Breast epithelium (tissue), 4 donors: ENCODE measurements around the gene SUFU. TPM values are rescaled to one million over a fixed set of nuclear protein-coding genes. Genes with fewer than 3 reads are reported as not detected.

Source experiments
- DNase-seq, 2 donors: peaks; one replicate each; pipeline ENCODE4 v3.0.0-alpha.2; 2019; ENCODE audit warnings: low spot score in 2 of 2
- H3K27ac ChIP-seq, 2 donors: fragments of 200-600 bp; sonication (generic) in 1 of 2; one replicate each; pipeline ENCODE4 v1.5.1; 2016 to 2019; ENCODE audit warnings: mild to moderate bottlenecking in 1 of 2
- H3K27me3 ChIP-seq, 2 donors: fragments of 200-600 bp; sonication (generic) in 1 of 2; one replicate each; pipeline versions ENCODE4 v1.5.1 to v1.6.0; 2017 to 2019; ENCODE audit warnings: control low read depth in 1 of 2, mild to moderate bottlenecking in 1 of 2
- H3K36me3 ChIP-seq: fragments of 200-600 bp; one replicate; pipeline ENCODE4 v1.5.1; 2019
- H3K4me1 ChIP-seq, 2 donors: fragments of 200-600 bp; sonication (generic); one replicate each; pipeline ENCODE4 v1.5.1; 2016 to 2019; ENCODE audit warnings: control low read depth in 1 of 2
- H3K4me3 ChIP-seq, 3 donors: fragments of 200-600 bp; sonication (generic); 1 replicate in 2 of 3; 2 replicates in 1 of 3; pipeline ENCODE4 v1.5.1; 2016 to 2019; ENCODE audit warnings: mild to moderate bottlenecking in 3 of 3, moderate library complexity in 2 of 3
- H3K9me3 ChIP-seq, 2 donors: fragments of 200-600 bp; sonication (generic) in 1 of 2; one replicate each; pipeline ENCODE4 v1.5.1; 2016 to 2019; ENCODE audit warnings: control low read depth in 1 of 2
- CTCF ChIP-seq, 3 donors: fragments of 450-650 bp; IDR thresholded peaks; one replicate each; pipeline ENCODE4 v1.5.1; 2016 to 2017; ENCODE audit warnings: antibody characterized with exemption in 3 of 3, mild to moderate bottlenecking in 3 of 3, moderate library complexity in 3 of 3
- POLR2A ChIP-seq: fragments of 450-650 bp; IDR thresholded peaks from one replicate; pipeline ENCODE4 v1.6.1; 2016; ENCODE audit warnings: antibody characterized with exemption, mild to moderate bottlenecking, moderate library complexity
- POLR2AphosphoS5 ChIP-seq, 3 donors: sonication (generic); formaldehyde crosslinking; IDR thresholded peaks; one replicate each; pipeline ENCODE4 v1.6.1; 2017; ENCODE audit warnings: antibody characterized with exemption in 3 of 3
- intact Hi-C: fragments of 100-400 bp; cut with DNase I; formaldehyde crosslinking; loops from one replicate; pipeline ENCODE4 v1.15.1; 2023; ENCODE audit warnings: low total_unique reads
- total RNA-seq, 3 donors: library from RNA; depleted of rRNA; stranded (reverse); fragments of >200 nt; gene quantifications; one replicate each; pipeline ENCODE4 v1.1.0, GENCODE V29; 2016

The SUFU gene
- total RNA-seq, 3 donors from 2014 or later, result 6.2 to 9.1 (median 8.6) TPM

- Histone ChIP-seq H3K4me1 (no peaks in the 10 kb centered on the region), H3K36me3 (no peaks in the 10 kb centered on the region), H3K27ac (no peak overlapping the region), H3K4me3 (no peak overlapping the region), H3K27me3 (no peaks in the 10 kb centered on the region), H3K9me3 (no peaks in the 10 kb centered on the region)
- intact Hi-C loops, result no loop called here
- DNase-seq, result no peak
- no peak for TF ChIP-seq POLR2AphosphoS5 (IDR thresholded peaks at IDR 0.05)
- TF ChIP-seq CTCF (IDR thresholded peaks at IDR 0.05), result no peak
- no peak for TF ChIP-seq POLR2A
These were observed 89.5 kb downstream of the SUFU start for GRCh38 chr10:102593074-102593803.

- no peak for TF ChIP-seq POLR2AphosphoS5 (IDR thresholded peaks at IDR 0.05)
- TF ChIP-seq CTCF (IDR thresholded peaks at IDR 0.05), result no peak
- no peak for TF ChIP-seq POLR2A
- intact Hi-C loops, result no loop called here
- Histone ChIP-seq H3K36me3 (no peaks in the 10 kb centered on the region), H3K27ac (no peak overlapping the region), H3K9me3 (no peaks in the 10 kb centered on the region), H3K4me3 (no peak overlapping the region), H3K4me1 (no peaks in the 10 kb centered on the region), H3K27me3 (no peaks in the 10 kb centered on the region)
- no peak for DNase-seq
These were observed 90.0 kb downstream of the SUFU start for GRCh38 chr10:102593804-102594079.

- intact Hi-C loops, result no loop called here
- Histone ChIP-seq H3K9me3 (no peaks in the 10 kb centered on the region), H3K4me3 (no peak overlapping the region), H3K4me1 (no peaks in the 10 kb centered on the region), H3K36me3 (no peaks in the 10 kb centered on the region), H3K27me3 (no peaks in the 10 kb centered on the region), H3K27ac (no peak overlapping the region)
- no peak for TF ChIP-seq POLR2A
- TF ChIP-seq CTCF (IDR thresholded peaks at IDR 0.05), result no peak
- TF ChIP-seq POLR2AphosphoS5 (IDR thresholded peaks at IDR 0.05), result no peak
- no peak for DNase-seq
These were observed 91.5 kb downstream of the SUFU start for GRCh38 chr10:102595293-102595692.

- DNase-seq, result no peak
- peak overlapping the region; percentile 1 to 73 for H3K27ac ChIP-seq
- H3K36me3 ChIP-seq, result no peaks in the 10 kb centered on the region
- no peak overlapping the region for H3K4me3 ChIP-seq
- TF ChIP-seq POLR2AphosphoS5 (IDR thresholded peaks at IDR 0.05), result no peak
- no peaks in the 10 kb centered on the region for H3K4me1 ChIP-seq
- H3K9me3 ChIP-seq, result no peaks in the 10 kb centered on the region
- intact Hi-C loops, result no loop called here
- no peaks in the 10 kb centered on the region for H3K27me3 ChIP-seq
These were observed 92.1 kb downstream of the SUFU start for GRCh38 chr10:102595897-102596296.

GRCh38 chr10:102596506-102596971 lies 92.8 kb downstream of the SUFU start:
- Histone ChIP-seq H3K4me1 (no peaks in the 10 kb centered on the region), H3K27ac (peak overlapping the region; percentile 11 to 73), H3K36me3 (no peaks in the 10 kb centered on the region), H3K27me3 (no peaks in the 10 kb centered on the region), H3K4me3 (no peak overlapping the region), H3K9me3 (no peaks in the 10 kb centered on the region)
- intact Hi-C loops, result no loop called here
- TF ChIP-seq CTCF (IDR thresholded peaks at IDR 0.05) (peak in 2 of 3 donors; percentile 54 to 64), POLR2AphosphoS5 (IDR thresholded peaks at IDR 0.05) (no peak)
- DNase-seq, result no peak
